ENCODE data around the gene PYGM.

DNA sequence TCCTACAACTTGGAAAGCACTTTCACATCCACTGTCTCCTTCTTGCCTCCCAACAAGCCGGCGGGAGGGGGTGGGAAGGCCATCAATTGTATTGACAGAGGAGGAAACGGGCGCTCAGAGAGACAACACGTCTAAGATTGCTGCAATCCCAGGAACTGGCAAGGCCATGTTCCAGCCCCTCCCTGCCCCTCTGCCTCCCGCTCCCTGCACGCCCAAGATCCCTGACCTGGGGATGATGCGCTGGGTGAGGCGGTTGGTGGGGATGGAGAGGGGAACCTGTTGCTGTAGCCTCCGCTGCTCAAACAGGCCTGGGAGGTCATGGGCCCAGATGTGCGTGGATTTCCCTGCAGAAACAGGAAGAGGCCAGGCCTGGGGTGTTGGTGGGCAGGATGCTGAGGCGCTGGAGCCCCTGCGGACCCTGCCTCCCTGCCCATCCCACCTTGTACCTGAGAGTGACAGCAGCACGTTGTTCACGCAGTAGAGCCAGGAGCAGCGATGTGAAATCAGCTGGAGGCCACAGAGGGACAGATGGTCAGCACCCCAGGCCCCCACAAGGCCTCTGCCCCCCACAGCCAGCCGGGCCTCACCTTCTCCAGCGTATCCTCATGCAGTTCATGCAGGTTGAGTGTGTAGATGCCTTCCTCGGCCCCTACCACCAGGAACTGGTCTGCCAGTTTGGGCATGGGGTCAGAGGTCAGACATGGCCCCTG lies 36.4 kb upstream of the PYGM start:
- TF ChIP-seq, protein P1, sequence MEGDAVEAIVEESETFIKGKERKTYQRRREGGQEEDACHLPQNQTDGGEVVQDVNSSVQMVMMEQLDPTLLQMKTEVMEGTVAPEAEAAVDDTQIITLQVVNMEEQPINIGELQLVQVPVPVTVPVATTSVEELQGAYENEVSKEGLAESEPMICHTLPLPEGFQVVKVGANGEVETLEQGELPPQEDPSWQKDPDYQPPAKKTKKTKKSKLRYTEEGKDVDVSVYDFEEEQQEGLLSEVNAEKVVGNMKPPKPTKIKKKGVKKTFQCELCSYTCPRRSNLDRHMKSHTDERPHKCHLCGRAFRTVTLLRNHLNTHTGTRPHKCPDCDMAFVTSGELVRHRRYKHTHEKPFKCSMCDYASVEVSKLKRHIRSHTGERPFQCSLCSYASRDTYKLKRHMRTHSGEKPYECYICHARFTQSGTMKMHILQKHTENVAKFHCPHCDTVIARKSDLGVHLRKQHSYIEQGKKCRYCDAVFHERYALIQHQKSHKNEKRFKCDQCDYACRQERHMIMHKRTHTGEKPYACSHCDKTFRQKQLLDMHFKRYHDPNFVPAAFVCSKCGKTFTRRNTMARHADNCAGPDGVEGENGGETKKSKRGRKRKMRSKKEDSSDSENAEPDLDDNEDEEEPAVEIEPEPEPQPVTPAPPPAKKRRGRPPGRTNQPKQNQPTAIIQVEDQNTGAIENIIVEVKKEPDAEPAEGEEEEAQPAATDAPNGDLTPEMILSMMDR (conservative IDR thresholded peaks at IDR 0.05): no peak
- TF ChIP-seq EZH2 (IDR thresholded peaks at IDR 0.05; ENCODE audit: low read depth): no peak
